ENCODE results near the gene SSC5D. TPM values are rescaled to one million over a fixed set of nuclear protein-coding genes. Genes with fewer than 3 reads are reported as not detected.

Gene SSC5D
- total RNA-seq, 1 donor from 2014 or later = 1.3 TPM

GRCh38 chr19:55482156-55482961, 5.9 kb upstream of the SSC5D start:
- H3K27ac Mint-ChIP-seq (ENCODE audit: unreplicated experiment) = no peak overlapping the region

GRCh38 chr19:55482967-55483705, 5.1 kb upstream of the SSC5D start:
- H3K4me1 Mint-ChIP-seq = peaks cover 35% of the 10 kb centered on the region
- no peak overlapping the region for H3K4me3 Mint-ChIP-seq
- no peak overlapping the region for H3K27ac Mint-ChIP-seq (ENCODE audit: unreplicated experiment)
- no peaks in the 10 kb centered on the region for H3K9me3 Mint-ChIP-seq
- peaks cover 3% of the 10 kb centered on the region for H3K27me3 Mint-ChIP-seq (ENCODE audit: low read depth)
- no peaks in the 10 kb centered on the region for H3K36me3 Mint-ChIP-seq (ENCODE audit: low read depth)
- no peak for DNase-seq (ENCODE audit: low read depth, low spot score)
- no peak for TF ChIP-seq CTCF (conservative IDR thresholded peaks at IDR 0.05)

More at GRCh38 chr19:55482156-55482961, 5.9 kb upstream of the SSC5D start:
- no peak for TF ChIP-seq CTCF (conservative IDR thresholded peaks at IDR 0.05)
- Mint-ChIP-seq H3K9me3 (no peaks in the 10 kb centered on the region), H3K36me3 (ENCODE audit: low read depth) (no peaks in the 10 kb centered on the region), H3K27me3 (ENCODE audit: low read depth) (peaks cover 3% of the 10 kb centered on the region), H3K4me1 (peaks cover 36% of the 10 kb centered on the region), H3K4me3 (no peak overlapping the region)
- DNase-seq (ENCODE audit: low read depth, low spot score) = no peak

- peaks cover 3% of the 10 kb centered on the region for H3K27me3 Mint-ChIP-seq (ENCODE audit: low read depth)
- no peak overlapping the region for H3K27ac Mint-ChIP-seq (ENCODE audit: unreplicated experiment)
- peaks cover 30% of the 10 kb centered on the region for H3K4me1 Mint-ChIP-seq
- no peaks in the 10 kb centered on the region for H3K36me3 Mint-ChIP-seq (ENCODE audit: low read depth)
- no peak for DNase-seq (ENCODE audit: low read depth, low spot score)
- H3K9me3 Mint-ChIP-seq = no peaks in the 10 kb centered on the region
- peak overlapping the region; percentile 90 for H3K4me3 Mint-ChIP-seq
- TF ChIP-seq CTCF (conservative IDR thresholded peaks at IDR 0.05) = no peak
These were observed 4.3 kb upstream of the SSC5D start for GRCh38 chr19:55483706-55484592.

GRCh38 chr19:55484593-55485438, 3.4 kb upstream of the SSC5D start, which contains the start of gene NAT14:
Gene NAT14, plus strand, starts transcription at chr19:55485188. Its CDS starts 521 bp downstream, at chr19:55485709.
- DNase-seq (ENCODE audit: low read depth, low spot score) = peak; percentile 80
- peaks cover 21% of the 10 kb centered on the region for H3K4me1 Mint-ChIP-seq
- no peak for TF ChIP-seq CTCF (conservative IDR thresholded peaks at IDR 0.05)
- peak within 1 kb of the TSS; percentile 90 for H3K4me3 Mint-ChIP-seq
- H3K27me3 Mint-ChIP-seq (ENCODE audit: low read depth) = peaks cover 3% of the 10 kb centered on the region
- H3K36me3 Mint-ChIP-seq (ENCODE audit: low read depth) = no peaks in the 10 kb centered on the region
- H3K9me3 Mint-ChIP-seq = no peaks in the 10 kb centered on the region
- H3K27ac Mint-ChIP-seq (ENCODE audit: unreplicated experiment) = peak within 1 kb of the TSS; percentile 96
